SK-N-MC (cell line): ENCODE measurements around the gene ZBTB7A.

Source experiments
- DNase-seq: peaks from one replicate; pipeline ENCODE4 v3.0.0-alpha.2; 2011; ENCODE audit warnings: low read depth, low spot score
- H3K27ac ChIP-seq: fragments of 200-600 bp; sonication (generic); 2 replicates; pipeline ENCODE4 v1.5.1; 2016; ENCODE audit warnings: mixed run types
- H3K36me3 ChIP-seq: fragments of 200-600 bp; sonication (generic); 2 replicates; pipeline ENCODE4 v1.6.1; 2017; ENCODE audit warnings: antibody characterized with exemption, low read length, mixed read lengths; ENCODE audit not compliant: insufficient read depth
- H3K4me3 ChIP-seq: fragments of 200-600 bp; sonication (generic); 2 replicates; pipeline ENCODE4 v1.5.1; 2016
- H3K9ac ChIP-seq: fragments of 200-600 bp; sonication (generic); 2 replicates; pipeline ENCODE4 v1.8.0; 2017; ENCODE audit warnings: mixed run types, mixed read lengths; ENCODE audit not compliant: insufficient read length
- H3K9me3 ChIP-seq: fragments of 200-600 bp; sonication (generic); 2 replicates; pipeline ENCODE4 v1.6.1; 2017; ENCODE audit warnings: low read depth, mild to moderate bottlenecking, antibody characterized with exemption, low read length, moderate library complexity, mixed read lengths
- EZH2 ChIP-seq: fragments of 200-600 bp; sonication (generic); IDR thresholded peaks from one replicate; pipeline ENCODE4 v1.6.1; 2017; ENCODE audit warnings: antibody characterized with exemption
- FOXP2 ChIP-seq: optimal IDR thresholded peaks from 2 replicates; pipeline ENCODE3; 2011; ENCODE audit warnings: mild to moderate bottlenecking, moderate library complexity; ENCODE audit not compliant: insufficient read depth; ENCODE audit errors: extremely low read length, control extremely low read depth
- POLR2AphosphoS5 ChIP-seq: IDR thresholded peaks from 2 replicates; pipeline ENCODE4 v1.6.1; 2012; ENCODE audit warnings: mild to moderate bottlenecking, low read depth, low read length, borderline replicate concordance

ZBTB7A gene

DNA sequence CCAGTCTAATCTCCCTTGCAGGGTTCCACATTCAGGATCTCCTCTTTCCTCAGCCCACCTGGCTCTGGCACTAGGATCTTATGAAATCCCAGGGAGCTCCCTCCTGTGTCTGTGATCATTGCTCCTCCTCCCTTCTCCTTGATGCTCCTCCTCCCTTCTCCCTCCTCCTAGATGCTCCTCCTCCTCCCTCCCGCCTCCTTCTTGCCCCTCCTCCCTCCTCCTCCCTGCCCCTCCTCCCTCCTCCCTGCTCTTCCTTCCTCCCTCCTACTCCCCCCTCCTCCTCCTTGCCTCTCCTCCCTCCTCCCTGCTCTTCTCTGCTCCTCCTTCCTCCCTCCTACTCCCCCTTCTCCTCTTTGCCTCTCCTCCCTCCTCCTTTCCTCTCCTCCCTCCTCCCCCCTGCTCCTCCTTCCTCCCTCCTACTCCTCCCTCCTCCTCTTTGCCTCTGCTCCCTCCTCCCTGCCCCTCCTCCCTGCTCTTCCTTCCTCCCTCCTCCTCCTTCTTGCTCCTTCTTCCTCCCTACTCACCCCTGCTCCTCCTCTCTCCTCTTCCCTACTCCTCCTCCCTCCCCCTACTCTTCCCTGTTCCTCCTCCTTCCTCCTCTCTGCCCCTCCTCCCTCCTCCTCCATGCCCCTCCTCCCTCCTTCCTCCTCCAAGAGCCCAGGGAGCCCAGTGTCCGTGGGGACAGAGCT lies 14.9 kb upstream of the ZBTB7A start:
- Histone ChIP-seq H3K27ac (no peak overlapping the region), H3K9ac (no peak overlapping the region)
- DNase-seq: no peak

GRCh38 chr19:4080473-4080872 lies 13.8 kb upstream of the ZBTB7A start:
- H3K9ac ChIP-seq: no peak overlapping the region
- no peak for DNase-seq
- no peak for TF ChIP-seq FOXP2
- TF ChIP-seq EZH2: no peak
- no peak for TF ChIP-seq POLR2AphosphoS5
- H3K36me3 ChIP-seq: no peaks in the 10 kb centered on the region
- no peak overlapping the region for H3K27ac ChIP-seq
- no peak overlapping the region for H3K4me3 ChIP-seq
- H3K9me3 ChIP-seq: no peaks in the 10 kb centered on the region

More for the DNA sequence above, 14.9 kb upstream of the ZBTB7A start:
- H3K36me3 ChIP-seq: no peaks in the 10 kb centered on the region
- no peak overlapping the region for H3K4me3 ChIP-seq
- TF ChIP-seq EZH2 (no peak), FOXP2 (no peak), POLR2AphosphoS5 (no peak)
- H3K9me3 ChIP-seq: no peaks in the 10 kb centered on the region

DNA sequence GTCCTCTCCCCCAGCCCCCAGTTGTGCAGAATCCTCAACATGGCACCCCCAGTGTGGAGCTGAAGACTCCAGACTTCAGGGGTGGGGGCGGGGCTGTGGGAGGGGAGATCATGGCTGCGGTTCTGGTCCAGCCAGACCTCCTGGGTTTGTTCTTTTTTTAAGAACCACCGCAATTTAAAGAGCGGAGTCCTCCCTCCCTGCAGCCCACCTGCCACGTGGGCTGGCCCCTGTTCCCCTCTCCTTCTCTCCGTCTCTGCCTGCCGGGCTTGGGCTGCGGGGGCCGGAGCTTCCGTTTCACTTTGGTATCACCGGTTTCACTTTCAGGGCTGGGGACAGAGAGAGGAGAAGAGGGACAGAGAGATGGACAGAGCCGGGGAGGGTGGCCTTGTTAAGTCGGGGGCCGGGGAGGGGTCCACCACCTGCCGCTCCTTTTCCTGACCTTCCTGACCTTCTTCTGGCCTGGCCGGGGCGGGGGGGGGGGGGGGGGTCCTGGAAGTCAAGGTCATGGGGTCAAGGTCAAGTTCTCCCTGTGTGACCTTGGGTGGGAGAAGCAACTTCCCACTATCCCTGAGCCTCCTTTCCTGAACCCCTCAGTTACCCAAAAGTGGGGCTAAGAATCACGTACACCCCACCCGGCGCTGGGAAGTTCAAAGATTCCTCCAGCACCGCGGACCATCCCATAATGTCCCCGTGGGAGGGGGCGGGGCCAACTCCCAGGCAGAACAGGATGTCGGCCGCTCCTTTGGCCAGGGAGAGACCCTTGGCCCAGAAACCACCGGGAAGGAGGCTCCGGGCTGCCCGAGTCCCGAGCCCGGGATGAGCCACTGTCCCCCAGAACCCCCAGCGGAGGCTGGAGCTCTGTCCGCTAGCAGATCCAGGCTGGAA lies 11.3 kb upstream of the ZBTB7A start:
- Histone ChIP-seq H3K27ac (no peak overlapping the region), H3K4me3 (no peak overlapping the region), H3K9ac (no peak overlapping the region)

GRCh38 chr19:4077007-4077374 lies 10.3 kb upstream of the ZBTB7A start:
- TF ChIP-seq EZH2 (no peak), POLR2AphosphoS5 (no peak), FOXP2 (no peak)
- Histone ChIP-seq H3K27ac (no peak overlapping the region), H3K9ac (no peak overlapping the region), H3K9me3 (no peaks in the 10 kb centered on the region), H3K36me3 (no peaks in the 10 kb centered on the region), H3K4me3 (no peak overlapping the region)
- no peak for DNase-seq

More for the DNA sequence above, 11.3 kb upstream of the ZBTB7A start:
- DNase-seq: no peak
- TF ChIP-seq EZH2: no peak
- no peak for TF ChIP-seq POLR2AphosphoS5
- Histone ChIP-seq H3K9me3 (no peaks in the 10 kb centered on the region), H3K36me3 (no peaks in the 10 kb centered on the region)

GRCh38 chr19:4075373-4075772 lies 8.7 kb upstream of the ZBTB7A start:
- Histone ChIP-seq H3K9ac (no peak overlapping the region), H3K36me3 (no peaks in the 10 kb centered on the region), H3K9me3 (no peaks in the 10 kb centered on the region), H3K4me3 (no peak overlapping the region), H3K27ac (no peak overlapping the region)
- no peak for TF ChIP-seq POLR2AphosphoS5
- TF ChIP-seq FOXP2: no peak
- no peak for TF ChIP-seq EZH2
- no peak for DNase-seq

DNA sequence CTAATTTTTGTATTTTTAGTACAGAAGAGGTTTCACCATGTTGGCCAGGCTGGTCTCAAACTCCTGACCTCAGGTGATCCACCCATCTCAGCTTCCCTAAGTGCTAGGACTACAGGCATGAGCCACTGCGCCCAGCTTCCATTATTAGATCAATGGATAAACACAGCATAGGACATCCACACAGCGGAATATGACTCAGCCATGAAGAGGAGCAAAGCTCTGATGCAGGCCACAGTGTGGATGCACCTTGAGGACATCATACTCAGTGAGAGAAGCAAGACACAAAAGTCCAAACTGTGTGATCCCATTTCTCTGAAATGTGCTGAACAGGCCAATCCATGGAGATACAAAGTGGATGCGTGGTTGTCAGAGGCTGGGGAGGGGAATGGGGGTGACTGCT lies 4.9 kb upstream of the ZBTB7A start:
- no peak for DNase-seq
- Histone ChIP-seq H3K27ac (no peak overlapping the region), H3K9ac (no peak overlapping the region), H3K4me3 (no peak overlapping the region), H3K9me3 (no peaks in the 10 kb centered on the region), H3K36me3 (no peaks in the 10 kb centered on the region)
- no peak for TF ChIP-seq FOXP2
- TF ChIP-seq POLR2AphosphoS5: no peak
- TF ChIP-seq EZH2: no peak

- TF ChIP-seq FOXP2 (no peak), POLR2AphosphoS5 (no peak), EZH2 (no peak)
- no peak overlapping the region for H3K4me3 ChIP-seq
- H3K9ac ChIP-seq: no peak overlapping the region
- no peaks in the 10 kb centered on the region for H3K9me3 ChIP-seq
- DNase-seq: no peak
- H3K36me3 ChIP-seq: no peaks in the 10 kb centered on the region
- no peak overlapping the region for H3K27ac ChIP-seq
Measured at GRCh38 chr19:4069331-4069959, 2.7 kb upstream of the ZBTB7A start.

- peaks cover 7% of the 10 kb centered on the region; the same call in 1 of the 2 replicates for H3K36me3 ChIP-seq
- H3K27ac ChIP-seq: no peak overlapping the region
- no peaks in the 10 kb centered on the region for H3K9me3 ChIP-seq
- peak overlapping the region; percentile 90 for H3K4me3 ChIP-seq
- no peak for DNase-seq
- H3K9ac ChIP-seq: no peak overlapping the region
- TF ChIP-seq POLR2AphosphoS5 (no peak), FOXP2 (no peak), EZH2 (no peak)
Measured at GRCh38 chr19:4068047-4068966, 1.6 kb upstream of the ZBTB7A start.
